ENCODE data around the gene SLC8A2.
A peak's percentile ranks its signal among the peaks of the same experiment; 100 is the strongest.

DNA sequence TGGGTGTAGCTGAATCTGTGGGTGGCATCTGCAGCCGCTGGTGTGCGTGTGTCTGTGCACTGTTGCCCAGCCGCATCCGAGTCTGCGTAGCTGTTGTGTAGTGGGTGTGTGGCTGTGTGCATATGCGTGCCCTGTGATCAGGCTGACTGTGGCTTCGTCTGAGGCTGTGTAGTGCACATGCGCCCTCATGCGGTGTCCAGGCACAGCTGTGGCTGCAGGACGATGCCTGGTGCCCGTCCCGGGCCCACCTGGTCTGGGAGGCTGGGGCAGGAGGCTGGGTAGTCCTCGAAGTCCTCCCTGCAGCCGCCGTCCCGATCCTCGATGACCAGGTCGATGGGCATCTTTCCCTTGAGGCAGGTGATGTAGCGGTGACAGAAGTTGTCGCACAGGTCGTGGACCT, 57.2 kb downstream of the SLC8A2 start:
- TF ChIP-seq, protein P1, sequence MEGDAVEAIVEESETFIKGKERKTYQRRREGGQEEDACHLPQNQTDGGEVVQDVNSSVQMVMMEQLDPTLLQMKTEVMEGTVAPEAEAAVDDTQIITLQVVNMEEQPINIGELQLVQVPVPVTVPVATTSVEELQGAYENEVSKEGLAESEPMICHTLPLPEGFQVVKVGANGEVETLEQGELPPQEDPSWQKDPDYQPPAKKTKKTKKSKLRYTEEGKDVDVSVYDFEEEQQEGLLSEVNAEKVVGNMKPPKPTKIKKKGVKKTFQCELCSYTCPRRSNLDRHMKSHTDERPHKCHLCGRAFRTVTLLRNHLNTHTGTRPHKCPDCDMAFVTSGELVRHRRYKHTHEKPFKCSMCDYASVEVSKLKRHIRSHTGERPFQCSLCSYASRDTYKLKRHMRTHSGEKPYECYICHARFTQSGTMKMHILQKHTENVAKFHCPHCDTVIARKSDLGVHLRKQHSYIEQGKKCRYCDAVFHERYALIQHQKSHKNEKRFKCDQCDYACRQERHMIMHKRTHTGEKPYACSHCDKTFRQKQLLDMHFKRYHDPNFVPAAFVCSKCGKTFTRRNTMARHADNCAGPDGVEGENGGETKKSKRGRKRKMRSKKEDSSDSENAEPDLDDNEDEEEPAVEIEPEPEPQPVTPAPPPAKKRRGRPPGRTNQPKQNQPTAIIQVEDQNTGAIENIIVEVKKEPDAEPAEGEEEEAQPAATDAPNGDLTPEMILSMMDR (IDR thresholded peaks at IDR 0.05; ENCODE audit: low read depth, low read length, poor library complexity, severe bottlenecking) = peak; percentile 43
- TF ChIP-seq EZH2phosphoT487 (IDR thresholded peaks at IDR 0.05; ENCODE audit: borderline replicate concordance, low read length) = no peak
